Stimulated activated CD4-positive, alpha-beta T cell treated with anti-CD3 and anti-CD28 coated beads, Interleukin-12 subunit alpha, Interleukin-12 subunit beta, amount 100 ng/mL, for 24 hours (primary cell): ENCODE results near the gene EIF5AL1.
A peak's percentile ranks its signal among the peaks of the same experiment; 100 is the strongest.
"Not testable (repeated sequence)": the region's sequence is repeated elsewhere in the genome, so short reads cannot be mapped to it uniquely, and the experiment has no call there.

Experiments used
- DNase-seq, 2 experiments: peaks; one replicate each; pipeline ENCODE4 v3.0.0-alpha.2; 2020; ENCODE audit warnings: low read depth in 2 of 2

The EIF5AL1 gene

GRCh38 chr10:79555354-79556309 is 43.3 kb downstream of the EIF5AL1 start:
- no peak for DNase-seq

DNA sequence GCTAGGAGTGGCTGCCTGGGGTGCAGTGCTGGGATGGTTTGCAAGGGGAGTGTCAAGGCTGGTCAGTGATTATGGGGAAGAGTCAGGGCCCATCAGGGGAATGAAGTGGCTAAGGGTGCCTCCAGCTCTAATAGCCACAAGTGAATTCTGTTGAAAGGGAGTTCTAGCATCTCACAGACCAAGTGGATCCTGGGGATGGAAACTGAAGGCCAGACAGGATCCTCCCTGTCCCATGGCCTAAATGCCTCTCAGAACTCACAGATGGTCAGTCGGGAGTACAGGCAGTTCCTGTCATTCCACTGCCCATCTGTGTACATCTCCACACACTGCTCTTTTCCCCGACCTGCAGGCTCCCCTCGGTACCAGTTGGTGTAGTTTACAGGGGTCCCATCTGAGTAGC is 44.6 kb downstream of the EIF5AL1 start:
- not testable (repeated sequence) for DNase-seq

DNA sequence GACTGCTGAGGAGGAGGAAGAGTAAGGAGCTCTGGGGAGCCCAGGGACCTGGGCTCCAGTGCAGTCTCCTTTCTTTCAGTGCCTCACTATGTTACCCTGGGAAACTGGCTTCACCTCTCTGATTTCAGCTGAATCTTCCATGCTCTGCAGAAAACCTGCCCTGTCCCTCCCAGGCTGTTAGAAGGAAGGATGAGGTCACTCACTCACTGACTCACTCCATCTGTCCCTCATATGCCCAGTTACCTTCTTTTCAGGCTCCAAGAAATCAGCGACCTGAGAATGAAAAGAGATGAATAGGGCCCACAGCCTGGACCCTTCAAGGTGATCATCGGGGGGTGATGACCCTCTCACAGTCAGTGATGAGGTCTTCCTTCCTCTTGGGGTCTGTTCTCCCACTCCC is 47.4 kb downstream of the EIF5AL1 start:
- DNase-seq = no peak

GRCh38 chr10:79560160-79560709 is 47.9 kb downstream of the EIF5AL1 start, which contains the start of gene SFTPA2:
SFTPA2 (minus strand) TSS chr10:79560407; CDS start chr10:79559483, 924 bp downstream.
- DNase-seq = no peak

DNA sequence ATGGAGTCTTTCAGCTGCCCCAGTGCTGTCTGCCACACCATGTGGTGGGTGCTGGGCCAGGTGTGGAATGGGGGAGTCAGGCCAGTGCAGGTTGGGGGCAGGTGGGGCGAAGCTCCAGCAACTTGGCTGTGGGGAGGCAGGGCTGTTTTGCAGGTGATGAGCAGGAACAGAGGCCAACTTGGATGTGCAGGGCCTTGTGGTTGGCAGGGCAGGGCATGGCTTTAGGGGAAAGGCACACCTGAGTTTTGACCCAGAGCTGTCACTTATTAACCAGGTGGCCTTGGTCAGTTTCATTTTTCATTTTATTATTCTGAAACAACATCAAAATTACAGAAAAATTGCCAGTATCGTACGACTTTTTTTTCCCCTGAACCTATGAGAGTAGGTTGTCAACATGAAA is 48.9 kb downstream of the EIF5AL1 start:
- no peak for DNase-seq

GRCh38 chr10:79562135-79562756 is 49.9 kb downstream of the EIF5AL1 start:
- peak; percentile 33 to 57 for DNase-seq

DNA sequence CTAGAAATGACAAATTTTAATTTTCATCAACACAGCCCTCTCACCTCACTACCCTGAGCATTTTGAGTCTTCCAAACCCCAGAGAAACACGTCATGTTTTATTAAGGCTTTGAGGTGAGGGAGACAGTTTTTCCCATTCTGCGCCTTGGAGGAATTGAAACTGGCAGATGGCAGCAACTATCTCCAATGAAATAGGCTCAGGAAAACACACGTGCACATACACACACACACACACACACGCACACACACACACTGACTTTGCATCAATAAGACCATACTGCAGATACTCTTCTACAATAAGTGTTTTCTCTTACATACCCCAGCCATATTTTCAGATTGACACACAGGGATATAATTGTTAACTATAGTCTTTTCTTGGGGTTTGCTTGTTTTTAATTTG is 51.1 kb downstream of the EIF5AL1 start:
- no peak for DNase-seq
